Measurements from ENCODE around the gene GLS2. TPM values are rescaled to one million over a fixed set of nuclear protein-coding genes. Genes with fewer than 3 reads are reported as not detected.

Gene GLS2
- total and polyA plus RNA-seq, 2 experiments from 2014 or later, result 12.2 to 31.6 TPM

- ATAC-seq (no peak), DNase-seq (ENCODE audit: low spot score) (no peak)
- Histone ChIP-seq H3K36me3 (ENCODE audit: insufficient read depth) (no peaks in the 10 kb centered on the region), H3K27me3 (ENCODE audit: insufficient read depth) (no peaks in the 10 kb centered on the region), H3K4me1 (ENCODE audit: insufficient read depth) (peaks cover 5% of the 10 kb centered on the region; the same call in 1 of the 2 replicates), H3K4me2 (no peak overlapping the region), H3K9me2 (ENCODE audit: insufficient read depth) (no peaks in the 10 kb centered on the region), H3F3A (replicated peaks; ENCODE audit: low read depth) (peaks cover 2% of the 10 kb centered on the region; the same call in 1 of the 2 replicates), H4K20me1 (replicated peaks; ENCODE audit: insufficient read depth) (no peaks in the 10 kb centered on the region), H3K4me3 (no peak overlapping the region), H3K79me2 (replicated peaks; ENCODE audit: insufficient read depth) (no peaks in the 10 kb centered on the region), H2AFZ (no peak overlapping the region), H3K27ac (ENCODE audit: low read depth) (no peak overlapping the region)
- H3K27me3 Mint-ChIP-seq (ENCODE audit: insufficient read depth, low read depth, poor library complexity), result peaks cover 12% of the 10 kb centered on the region
- H3K4me1 Mint-ChIP-seq, result peaks cover 17% of the 10 kb centered on the region
- no peaks in the 10 kb centered on the region for H3K9me3 Mint-ChIP-seq
- H3K27ac Mint-ChIP-seq, result no peak overlapping the region
- no peaks in the 10 kb centered on the region for H3K36me3 Mint-ChIP-seq (ENCODE audit: low read depth)
- no peak for TF ChIP-seq EZH2 (IDR thresholded peaks at IDR 0.05; ENCODE audit: low read depth, unreplicated experiment)
- TF ChIP-seq ETS1 (IDR thresholded peaks at IDR 0.05), result no peak
- TF ChIP-seq ZNF331 (CRISPR knock-in tag; IDR thresholded peaks at IDR 0.05; ENCODE audit: low read depth), result no peak
- TF ChIP-seq REST (IDR thresholded peaks at IDR 0.05; ENCODE audit: unreplicated experiment), result no peak
- TF ChIP-seq NANOG (IDR thresholded peaks at IDR 0.05; ENCODE audit: borderline replicate concordance), result no peak
- TF ChIP-seq CREB1 (CRISPR knock-in tag; IDR thresholded peaks at IDR 0.05; ENCODE audit: low read depth), result no peak
- no peak for TF ChIP-seq EZH2phosphoT487 (IDR thresholded peaks at IDR 0.05; ENCODE audit: unreplicated experiment)
- no peak for TF ChIP-seq CTCF (conservative IDR thresholded peaks at IDR 0.05; ENCODE audit: low read depth in 2 of 2)
- TF ChIP-seq POLR2AphosphoS5 (IDR thresholded peaks at IDR 0.05; ENCODE audit: low read depth), result no peak
- no peak for TF ChIP-seq JUNB (IDR thresholded peaks at IDR 0.05; ENCODE audit: unreplicated experiment)
- TF ChIP-seq ZNF114 (CRISPR knock-in tag; IDR thresholded peaks at IDR 0.05), result no peak
- H3K4me3 Mint-ChIP-seq, result no peak overlapping the region
These were observed 30.1 kb downstream of the GLS2 start for GRCh38 chr12:56457817-56458216.
